HG02840 (cell line): ENCODE measurements around the gene MAD1L1.

Source experiments
- ATAC-seq: cut with Tn5 transposase; IDR thresholded peaks from one replicate; pipeline ENCODE4 v1.9.1; 2021; ENCODE audit warnings: mild to moderate bottlenecking, moderate library complexity, moderate number of reproducible peaks; ENCODE audit not compliant: unreplicated experiment, low FRiP score

The MAD1L1 gene

DNA sequence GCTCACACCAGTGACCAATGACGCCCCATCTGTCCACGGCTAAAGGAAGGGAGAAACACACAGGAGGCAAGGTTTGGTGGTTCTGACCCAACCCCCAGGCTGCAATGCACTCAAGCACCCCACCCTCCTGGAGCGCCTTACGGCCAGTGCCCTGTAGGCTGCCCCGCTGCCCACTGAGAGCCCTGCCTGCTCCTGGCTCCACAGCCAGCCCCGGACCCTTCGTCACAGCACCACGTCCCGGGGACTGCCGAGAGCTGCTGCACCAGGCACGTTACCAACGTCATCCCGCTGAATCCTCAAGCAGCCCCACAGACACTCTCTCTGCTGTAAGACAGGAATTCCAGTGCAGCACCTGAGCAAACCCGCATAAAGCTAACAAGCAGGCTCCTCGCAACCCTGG is 87.8 kb downstream of the MAD1L1 start:
- ATAC-seq: no peak

DNA sequence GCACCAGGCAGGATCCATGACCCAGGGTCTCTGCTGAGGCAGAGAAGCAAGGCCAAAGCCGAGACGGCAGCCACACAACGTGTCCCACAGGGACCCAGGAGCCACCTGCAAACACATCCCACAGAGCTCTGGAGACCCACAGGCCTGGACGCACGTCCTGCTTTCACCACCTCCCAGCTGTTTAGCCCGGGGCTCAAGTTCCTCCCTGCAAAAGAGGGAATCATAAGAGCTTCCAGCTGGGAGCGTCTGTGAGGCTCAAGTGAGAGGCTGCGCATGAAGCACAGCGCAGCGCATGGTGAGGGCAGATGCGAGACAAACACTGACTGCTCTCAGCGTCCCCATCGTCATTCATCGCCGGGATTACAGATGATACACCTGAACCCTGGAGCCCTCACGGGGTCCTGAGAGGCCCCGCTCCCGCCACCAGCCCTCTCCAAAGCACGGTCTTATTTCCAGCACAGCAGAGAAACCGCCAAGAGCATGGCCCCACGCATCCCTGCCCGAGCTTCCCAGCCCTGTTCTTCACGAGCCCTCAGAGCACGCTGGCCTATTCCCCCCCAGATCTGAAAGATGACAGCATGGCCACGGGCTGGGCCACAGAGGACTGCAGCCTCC is 88.7 kb downstream of the MAD1L1 start:
- ATAC-seq: no peak

DNA sequence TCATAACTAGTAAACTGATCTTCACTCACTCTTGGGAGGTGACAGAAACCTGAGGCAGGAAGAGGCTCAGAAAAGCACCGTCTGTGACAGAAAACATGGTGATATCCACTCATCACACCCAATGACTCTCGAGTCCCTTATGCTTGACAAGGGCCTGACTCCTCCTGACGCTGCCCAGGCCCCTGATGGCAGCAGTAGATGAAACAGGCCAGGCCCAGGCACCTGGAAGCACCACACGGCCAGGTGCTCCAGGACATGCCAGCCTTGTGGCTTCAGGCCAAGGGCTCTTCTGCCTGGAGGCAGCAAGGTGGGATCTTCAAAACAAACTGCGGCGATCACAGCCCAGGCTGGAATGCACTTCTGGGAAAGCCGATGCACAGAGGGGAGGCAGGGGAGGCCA is 89.3 kb downstream of the MAD1L1 start:
- ATAC-seq: no peak

DNA sequence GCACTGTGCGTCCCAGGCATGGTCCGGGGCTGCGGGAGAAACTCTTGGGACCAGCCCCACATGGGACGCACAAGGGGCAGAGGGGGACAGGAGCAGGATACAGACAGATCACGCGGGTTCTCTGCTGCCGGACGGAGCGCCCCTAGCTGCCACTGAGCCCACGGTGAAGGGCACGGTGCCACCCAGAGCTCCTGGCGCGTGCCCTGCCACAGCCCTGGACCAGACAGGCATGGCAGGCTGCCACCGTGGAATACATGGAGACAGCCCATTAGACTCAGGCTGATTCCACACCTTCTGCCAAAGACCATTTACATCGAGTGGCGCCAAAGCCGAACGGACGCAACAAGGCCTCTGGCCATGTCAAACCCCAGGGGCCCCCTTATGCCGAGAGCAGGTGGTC is 90.4 kb downstream of the MAD1L1 start:
- no peak for ATAC-seq

DNA sequence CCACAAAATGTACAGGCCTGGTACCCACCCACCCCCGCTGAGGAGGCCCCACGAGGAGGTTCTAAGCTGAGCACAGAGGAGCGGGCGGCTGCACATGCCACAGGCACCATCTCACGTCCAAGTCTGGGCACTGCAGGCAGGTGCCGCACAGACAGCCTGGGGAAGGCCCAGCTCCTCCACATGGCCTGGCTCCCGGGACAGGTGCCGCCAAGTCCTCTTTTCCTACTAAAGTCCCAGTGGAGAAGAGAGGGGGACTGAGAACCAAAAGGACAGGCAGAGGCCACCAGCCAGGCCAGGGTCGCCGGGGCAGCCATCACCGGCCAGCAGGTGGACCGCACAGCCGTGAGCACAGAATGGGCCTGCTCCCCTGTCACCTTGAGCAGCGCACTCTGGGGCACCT is 91.1 kb downstream of the MAD1L1 start:
- ATAC-seq: no peak

DNA sequence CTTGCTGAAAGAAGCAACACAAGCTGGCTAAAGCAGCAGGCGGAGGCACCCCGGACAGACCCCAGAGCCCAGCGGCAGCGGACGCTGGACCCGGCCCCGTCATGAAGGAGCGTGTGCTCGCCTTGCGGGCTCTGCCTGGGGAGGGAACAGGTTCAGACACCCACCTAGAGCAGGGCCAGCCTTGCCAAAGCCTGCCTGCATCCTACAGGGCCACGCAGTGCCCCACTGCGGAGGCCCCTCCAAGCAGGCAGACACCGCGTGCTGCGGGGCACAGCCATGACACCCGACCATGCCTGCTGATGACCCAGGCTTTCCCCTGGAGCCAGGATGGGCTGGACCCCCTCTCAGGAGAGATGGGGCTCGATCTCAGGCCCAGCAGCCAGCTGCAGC is 91.7 kb downstream of the MAD1L1 start:
- ATAC-seq: no peak

DNA sequence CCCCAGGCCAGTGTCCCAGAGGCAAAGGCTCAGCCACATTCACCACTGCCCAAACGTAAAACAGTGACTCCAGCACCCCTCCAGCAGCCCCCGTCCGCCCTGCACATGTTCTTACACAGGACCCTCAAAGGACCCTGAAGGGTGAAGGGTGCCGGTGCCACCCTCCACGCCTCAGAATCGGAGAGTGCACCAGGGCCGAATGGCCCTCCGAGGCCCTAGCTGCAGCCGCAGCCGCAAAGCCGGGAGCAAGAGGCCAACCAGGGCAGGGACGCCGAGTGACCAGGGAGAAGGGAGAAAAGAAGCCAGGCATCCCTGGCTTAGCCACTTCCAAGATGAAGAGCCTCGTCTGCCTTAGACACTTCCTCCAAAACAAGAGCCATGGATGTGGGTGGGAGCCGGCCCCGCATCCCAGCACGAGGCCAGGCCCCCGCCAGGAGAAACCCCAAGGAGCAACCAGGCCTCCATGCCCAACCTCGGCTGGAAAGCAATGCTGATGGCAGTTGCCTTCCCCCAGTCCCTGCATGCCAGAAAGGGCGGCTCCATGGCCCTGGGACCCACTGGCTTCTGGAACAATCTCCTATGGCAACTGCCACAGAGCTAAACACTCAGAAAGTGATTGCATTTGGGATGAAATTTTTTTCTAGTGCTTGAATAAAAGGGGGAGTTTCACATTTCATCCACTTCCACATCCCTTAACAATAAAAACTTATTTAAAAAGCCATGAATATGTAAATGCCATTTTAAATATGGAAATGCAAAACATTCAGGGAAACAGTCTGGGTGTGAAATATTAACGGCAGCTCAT is 92.3 kb downstream of the MAD1L1 start:
- no peak for ATAC-seq

DNA sequence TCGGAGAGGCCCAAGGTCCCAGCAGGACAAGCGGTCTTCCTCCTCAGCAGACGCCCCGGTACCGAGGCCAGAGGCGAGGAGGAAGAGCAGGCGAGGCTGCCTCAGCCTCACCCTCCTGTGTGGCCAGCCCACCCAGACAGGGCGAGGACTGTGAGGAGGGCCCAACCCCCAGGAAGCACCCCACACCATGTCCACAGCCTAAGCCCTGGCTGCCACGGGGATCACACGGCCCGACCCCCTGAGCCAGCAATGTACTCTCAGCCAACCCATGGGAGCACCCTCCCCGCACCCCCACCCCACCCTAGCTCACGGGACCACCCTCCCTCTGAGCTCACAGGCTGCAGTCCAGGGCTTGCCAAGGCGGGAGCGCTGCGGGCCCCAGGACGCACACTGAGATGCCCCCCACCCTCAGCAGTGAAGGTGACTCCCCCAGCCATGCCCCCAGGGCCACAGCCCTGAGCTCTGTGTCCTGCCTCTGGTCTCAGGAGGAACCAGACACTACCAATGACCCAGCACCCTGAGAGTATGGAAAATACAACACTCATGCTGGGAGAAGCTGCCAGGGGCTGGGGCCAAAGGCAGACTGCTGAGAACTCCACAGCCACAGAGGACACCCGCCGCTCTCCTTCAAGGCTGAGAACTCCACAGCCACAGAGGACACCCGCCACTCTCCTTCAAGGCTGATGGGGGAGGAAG is 93.6 kb downstream of the MAD1L1 start:
- no peak for ATAC-seq

DNA sequence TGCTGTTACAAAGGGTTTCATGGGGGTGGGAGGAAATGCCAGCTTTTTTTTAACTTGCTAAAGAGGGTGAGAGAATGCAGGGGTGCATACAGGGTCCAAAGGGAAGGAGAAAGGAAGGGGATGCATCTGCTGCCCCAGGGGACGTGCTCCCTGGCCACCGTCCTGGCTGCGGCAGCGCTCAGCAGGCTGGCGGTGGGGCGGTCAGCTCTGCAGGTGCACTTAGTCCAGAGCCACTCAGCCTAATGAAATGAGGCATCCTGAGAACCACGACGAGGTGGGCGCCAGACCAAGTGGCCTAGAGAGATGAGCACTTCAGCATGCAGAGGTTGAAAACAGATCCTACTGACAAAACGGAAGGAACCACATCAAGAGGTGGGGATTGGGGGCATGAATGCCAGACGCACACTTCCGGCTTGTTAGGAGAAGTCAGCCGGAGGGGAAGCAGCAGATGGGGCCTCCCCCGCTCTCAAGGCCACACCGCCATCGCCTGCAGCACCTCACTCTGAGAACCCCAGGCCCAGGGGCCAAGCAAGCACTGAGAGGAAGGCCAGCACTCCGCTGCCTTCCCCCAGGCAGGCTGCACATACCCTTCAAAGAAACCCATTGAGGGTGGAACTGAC is 94.5 kb downstream of the MAD1L1 start:
- ATAC-seq: no peak

DNA sequence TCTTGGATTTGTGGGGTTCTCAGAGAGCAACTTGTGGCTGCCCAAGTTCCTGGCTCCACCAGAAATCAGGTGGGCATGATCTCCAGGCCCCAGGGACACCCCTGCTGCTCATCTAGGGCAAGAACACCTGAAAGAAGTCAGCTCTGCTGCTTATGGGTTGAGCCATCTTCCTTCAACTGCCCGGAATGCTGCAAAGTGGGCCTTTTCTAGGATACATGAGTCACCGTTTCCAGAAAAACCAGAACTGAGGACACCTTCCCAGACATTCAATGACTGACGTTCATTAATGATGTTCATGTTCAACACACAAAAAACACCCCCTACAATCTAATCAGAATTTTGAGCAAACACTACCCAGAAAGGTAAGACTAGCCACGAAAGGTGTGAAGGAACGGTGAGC is 98.0 kb downstream of the MAD1L1 start:
- ATAC-seq: no peak

DNA sequence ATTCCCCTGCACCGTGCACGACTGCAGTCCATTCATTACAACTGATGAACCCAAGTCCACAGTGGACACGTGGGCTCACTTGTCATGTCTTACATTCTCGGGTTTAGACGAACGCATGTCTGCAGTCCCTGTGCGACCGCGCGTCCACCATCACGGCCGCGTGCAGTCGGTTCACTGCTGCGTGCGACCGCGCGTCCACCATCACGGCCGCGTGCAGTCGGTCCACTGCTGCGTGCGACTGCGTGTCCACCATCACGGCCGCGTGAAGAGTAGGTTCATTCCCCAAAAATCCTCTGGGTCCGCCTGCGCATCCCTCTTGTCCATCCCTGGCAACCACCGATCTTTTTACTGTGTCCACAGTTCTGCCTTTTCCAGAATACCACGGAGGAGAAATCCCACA is 100.5 kb downstream of the MAD1L1 start:
- no peak for ATAC-seq

DNA sequence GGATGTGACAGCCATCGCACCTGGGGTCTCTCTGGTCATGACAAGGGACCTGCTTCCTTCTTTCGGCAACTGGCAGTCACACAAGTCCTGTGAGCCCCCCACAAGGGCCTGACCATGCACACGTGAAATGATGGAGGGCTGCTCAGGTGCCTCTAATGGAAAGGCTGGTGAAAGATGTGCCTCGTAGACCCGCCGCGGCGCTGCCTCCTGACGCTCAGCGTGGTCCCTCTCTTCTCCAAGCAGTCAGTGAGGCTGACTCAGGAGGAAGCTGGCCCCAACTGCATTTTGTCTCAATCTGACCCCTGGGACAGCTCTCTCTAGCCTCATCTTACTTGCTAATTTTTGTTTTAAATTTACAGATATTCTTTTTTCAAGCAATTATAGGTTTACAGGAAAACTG is 100.9 kb downstream of the MAD1L1 start:
- ATAC-seq: no peak

DNA sequence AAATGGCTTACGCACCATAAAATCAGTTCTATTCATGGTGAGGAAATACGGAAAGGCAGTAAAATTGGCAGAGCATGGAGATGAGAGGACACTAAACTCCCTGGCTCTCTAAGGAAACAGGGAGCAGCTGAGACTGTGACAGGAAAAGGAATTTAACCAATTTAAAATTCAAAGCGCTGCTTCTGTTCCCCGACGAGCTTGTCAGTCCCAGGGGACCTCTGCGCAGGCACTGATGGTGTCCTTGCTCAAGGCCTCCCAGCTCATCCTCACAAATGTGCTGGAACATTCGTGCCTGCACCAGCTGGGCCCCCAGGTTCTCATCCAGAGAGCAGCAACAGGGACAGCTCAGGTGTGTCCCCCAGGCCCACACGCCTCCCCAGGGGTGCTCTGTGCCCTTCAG is 101.4 kb downstream of the MAD1L1 start:
- no peak for ATAC-seq

DNA sequence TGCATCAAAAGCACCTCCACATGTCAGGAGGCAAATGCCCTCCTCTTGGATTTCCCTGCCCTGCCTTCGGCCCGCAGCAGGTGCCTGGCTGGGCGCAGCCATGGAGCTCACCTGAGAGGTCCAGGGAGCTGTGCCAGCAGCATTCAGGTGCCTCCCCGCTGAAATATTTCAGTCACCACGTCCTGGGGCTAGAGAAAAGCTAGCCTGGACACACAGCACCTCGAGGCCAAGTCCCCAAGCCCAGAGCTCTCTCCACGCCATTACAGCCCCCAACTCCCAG is 102.7 kb downstream of the MAD1L1 start:
- ATAC-seq: no peak

DNA sequence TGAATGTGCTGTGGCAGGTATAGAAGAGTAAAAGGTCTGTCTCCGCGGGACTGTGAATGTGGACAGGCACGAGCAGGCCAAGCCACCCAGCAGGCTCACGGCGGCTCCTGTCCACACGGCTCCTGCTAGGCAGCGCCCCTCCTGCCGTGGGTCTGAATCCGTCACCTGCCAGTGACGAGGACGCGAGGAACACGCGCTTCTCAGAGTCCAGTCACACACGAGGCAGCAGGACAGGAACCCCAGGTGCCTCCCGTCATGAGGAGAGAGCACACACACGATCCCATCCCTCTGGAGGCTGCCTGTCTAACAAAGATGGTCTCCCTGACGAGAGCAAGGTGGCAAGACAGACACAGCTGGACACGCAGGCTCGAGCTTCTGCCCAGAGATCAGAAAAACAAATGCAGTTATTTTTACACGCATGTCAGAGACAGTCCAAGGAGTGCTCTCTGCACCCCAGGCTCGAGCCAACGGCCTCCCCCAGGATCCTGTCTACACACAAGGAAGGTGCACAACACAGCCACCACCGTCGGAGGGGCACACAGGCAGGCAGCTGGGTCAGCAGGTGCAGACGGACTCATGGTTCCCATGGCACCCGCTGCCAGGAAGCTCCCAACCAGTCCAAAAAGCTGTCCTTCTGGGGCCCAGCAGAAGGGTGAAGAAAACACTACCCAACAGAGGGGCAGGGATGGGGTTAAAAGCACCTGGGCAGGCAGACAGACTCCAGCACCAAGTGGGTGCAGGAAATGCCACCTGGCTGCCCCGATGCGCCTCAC is 103.2 kb downstream of the MAD1L1 start:
- no peak for ATAC-seq

DNA sequence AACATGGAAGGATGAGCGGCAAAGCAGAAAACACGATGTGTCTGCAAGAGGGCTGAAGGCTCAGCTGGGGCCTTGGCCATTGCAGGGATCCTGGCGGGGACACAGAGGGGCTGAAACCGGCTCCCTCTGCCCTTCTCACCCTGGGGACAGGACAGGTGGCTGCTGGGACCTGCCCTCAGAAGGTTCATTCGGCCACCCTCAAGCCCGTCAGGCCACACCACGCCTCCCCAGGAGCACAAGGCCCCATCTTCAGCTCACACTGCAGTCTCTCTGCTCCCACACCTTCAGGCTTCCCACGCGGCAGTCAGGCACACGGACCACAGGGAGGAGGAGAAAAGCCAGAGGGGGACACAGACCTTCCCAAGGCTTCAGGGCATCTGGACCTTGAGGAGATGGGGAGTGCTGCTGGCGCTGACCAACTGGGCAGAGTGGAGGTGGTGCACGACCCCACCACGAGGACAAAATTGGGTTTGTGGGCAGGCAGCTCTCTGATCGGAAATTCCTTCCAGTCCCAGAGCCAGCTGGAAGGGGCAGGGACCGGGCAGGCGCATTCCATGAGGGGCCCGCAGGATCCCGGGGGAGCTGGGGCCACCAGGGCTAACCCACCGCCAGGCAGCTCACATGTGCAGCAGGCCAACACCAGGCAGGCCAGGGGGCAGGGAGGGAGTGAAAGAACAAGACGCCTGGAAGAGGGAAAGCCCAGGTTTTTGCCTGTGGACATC is 104.0 kb downstream of the MAD1L1 start:
- ATAC-seq: no peak

DNA sequence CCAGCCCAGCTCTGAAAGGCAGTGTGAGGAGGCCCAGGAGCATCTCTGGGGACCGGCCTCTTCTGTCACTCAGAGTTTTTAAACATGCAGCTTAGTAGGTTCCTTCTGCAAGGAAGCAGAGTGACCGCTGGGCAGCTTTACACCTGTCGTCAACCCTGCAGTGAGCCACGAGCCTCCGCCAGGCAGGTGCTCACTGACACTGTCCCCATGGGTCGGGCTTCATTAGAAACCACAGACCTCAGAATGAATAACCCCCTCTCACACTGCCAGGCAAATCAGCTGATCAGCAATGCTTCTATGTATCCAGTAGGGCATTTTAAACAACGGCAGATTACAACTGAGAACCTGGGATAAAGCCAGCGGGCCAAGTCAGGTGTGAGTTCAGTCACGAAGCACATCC is 106.1 kb downstream of the MAD1L1 start:
- no peak for ATAC-seq

DNA sequence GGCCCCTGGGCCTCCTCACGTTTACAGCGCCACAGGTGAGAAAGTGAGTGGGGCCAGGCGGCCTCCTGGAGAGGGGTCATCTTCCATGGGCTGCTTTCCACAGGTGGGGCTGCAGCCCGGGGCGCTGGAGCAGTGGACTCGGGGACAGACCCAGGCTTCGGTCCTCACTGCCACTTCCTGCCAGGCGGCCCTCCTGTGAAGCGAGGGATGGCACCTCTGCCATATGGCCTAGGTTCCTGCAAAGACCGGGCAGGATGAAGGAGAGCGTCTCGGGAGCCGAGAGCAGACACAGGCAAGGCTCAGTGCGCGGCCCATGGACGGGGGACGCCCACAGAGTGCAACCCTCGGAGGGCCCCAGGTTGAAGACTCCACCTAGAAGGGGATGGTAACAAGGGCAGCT is 106.8 kb downstream of the MAD1L1 start:
- no peak for ATAC-seq

DNA sequence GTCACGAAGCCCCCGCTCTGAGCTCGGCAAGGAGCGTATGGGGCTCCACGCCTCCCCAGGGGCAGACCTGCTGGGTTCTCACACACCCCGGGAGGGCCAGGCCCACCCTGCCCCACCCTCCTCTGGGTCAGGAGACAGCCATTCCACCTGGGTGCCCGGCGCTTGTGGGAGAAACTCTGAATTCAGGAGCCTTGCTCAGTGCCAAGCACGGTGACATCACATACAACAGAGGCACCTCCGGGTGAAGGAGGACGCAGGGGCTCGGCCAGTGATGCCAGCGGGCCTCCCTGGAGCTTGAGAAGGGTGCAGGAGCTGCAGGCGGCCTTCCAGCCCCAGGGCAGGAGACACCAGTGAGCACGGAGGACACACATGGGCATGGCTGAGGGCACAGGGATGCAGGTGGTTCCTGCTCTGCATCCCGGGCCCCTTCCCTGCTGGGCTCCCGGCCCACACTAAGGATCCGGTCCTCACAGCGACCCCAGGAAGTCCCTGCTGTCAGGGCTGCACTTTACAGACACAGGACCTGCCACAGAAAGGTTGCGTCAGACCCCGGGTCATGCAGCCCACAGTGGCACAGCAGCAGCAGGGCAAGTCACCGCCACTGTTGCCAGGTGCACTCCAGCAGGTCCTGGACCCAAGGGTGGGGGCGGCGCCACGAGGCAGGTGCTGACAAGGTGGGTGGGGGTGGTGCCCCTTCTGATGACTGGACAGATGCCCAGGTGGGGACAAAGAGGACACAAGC is 108.0 kb downstream of the MAD1L1 start:
- no peak for ATAC-seq

DNA sequence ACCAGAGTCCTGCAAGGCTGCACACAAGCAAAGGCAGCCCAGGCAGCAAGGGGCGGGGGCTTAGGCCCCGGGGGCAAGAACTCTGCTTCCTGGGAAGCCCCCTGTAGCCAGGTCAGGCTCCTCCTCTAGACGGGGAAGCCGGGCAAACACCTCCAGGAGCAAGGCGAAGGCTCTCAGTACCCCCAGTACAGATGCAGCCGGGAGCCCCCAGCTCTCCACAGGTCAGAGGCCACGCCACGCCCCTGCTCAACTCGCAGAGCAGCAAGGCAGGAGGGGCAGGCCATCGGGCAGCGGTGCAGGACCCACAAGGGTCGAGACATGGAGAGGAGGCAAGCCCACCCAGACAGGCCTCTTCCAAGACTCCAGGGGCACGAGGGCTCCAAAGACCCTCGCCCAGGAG is 108.8 kb downstream of the MAD1L1 start:
- no peak for ATAC-seq
